Stomach (tissue), 4 donors: ENCODE data around the gene DENND4A.

Experiments used
- EP300 ChIP-seq: sonication (generic); formaldehyde crosslinking; IDR thresholded peaks from one replicate; pipeline ENCODE4 v1.6.1; 2017; ENCODE audit warnings: antibody characterized with exemption
- POLR2A ChIP-seq, 4 donors: fragments of 450-650 bp; IDR thresholded peaks; one replicate each; pipeline ENCODE4 v1.6.1; 2016; ENCODE audit warnings: antibody characterized with exemption in 4 of 4, control low read depth in 2 of 4, mild to moderate bottlenecking in 1 of 4, moderate library complexity in 1 of 4
- TF ChIP-seq, protein P1 (sequence below), 7 experiments: fragments of 450-650 bp in 4 of 7; fragments of 200-600 bp in 3 of 7; sonication (generic) in 3 of 7; IDR thresholded peaks; one replicate each; pipeline ENCODE4 v1.5.1; 2016 to 2019; ENCODE audit warnings: antibody characterized with exemption in 7 of 7, control low read depth in 2 of 7, mild to moderate bottlenecking in 1 of 7

DNA sequence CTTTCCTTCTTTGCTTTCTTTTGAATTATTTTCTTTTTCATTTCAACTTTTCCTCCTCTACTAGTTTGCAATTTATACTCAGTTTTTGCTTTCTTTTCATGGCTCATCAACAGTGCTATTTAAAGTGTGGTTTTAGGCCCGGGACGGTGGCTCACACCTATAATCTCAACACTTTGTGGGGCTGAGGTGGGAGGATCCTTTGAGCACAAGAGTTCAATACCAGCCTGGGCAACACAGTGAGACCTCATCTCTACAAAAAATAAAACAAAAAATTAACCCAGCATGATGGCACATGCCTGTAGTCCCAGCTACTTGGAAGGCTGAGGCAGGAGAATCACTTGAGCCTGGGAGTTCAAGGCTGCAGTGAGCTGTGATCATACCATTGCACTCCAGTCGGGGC is 20.4 kb upstream of the DENND4A start:
- TF ChIP-seq, protein P1, sequence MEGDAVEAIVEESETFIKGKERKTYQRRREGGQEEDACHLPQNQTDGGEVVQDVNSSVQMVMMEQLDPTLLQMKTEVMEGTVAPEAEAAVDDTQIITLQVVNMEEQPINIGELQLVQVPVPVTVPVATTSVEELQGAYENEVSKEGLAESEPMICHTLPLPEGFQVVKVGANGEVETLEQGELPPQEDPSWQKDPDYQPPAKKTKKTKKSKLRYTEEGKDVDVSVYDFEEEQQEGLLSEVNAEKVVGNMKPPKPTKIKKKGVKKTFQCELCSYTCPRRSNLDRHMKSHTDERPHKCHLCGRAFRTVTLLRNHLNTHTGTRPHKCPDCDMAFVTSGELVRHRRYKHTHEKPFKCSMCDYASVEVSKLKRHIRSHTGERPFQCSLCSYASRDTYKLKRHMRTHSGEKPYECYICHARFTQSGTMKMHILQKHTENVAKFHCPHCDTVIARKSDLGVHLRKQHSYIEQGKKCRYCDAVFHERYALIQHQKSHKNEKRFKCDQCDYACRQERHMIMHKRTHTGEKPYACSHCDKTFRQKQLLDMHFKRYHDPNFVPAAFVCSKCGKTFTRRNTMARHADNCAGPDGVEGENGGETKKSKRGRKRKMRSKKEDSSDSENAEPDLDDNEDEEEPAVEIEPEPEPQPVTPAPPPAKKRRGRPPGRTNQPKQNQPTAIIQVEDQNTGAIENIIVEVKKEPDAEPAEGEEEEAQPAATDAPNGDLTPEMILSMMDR (IDR thresholded peaks at IDR 0.05): no peak
- TF ChIP-seq POLR2A (IDR thresholded peaks at IDR 0.05) (no peak), EP300 (no peak)
